Measurements from ENCODE around the gene PHACTR1.

DNA sequence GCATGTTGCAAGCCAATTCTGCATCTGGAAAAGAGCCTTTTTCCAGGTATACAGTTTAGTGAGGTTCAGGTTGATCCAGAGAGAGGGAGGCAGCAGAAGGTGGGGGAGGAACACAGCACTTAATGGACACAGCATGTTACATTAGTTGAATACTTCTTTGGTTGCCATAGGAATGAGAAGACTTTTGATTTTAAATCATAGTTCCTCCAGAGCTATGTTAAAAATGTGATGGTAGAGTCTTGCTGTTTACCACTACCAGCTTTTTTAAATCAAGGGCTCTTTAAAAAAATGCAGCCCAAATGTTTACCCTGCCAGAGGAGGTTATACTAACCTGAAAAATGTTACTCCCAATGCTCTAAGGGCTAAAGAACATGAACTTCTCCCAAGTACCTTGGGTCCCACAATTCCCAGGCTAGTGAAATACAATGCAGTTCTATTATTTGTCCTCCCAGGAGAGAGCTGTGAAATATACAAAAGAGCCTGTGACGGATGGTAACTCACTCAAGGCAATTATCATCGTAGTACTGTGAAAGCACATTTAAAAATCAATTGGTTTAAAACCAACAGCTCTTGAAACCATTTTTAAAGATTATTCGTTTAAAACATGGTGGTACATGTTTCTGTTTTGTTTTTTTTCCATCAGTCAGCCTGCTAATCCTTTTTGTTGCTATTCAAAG, 6.9 kb upstream of the PHACTR1 start:
- TF ChIP-seq EZH2 (IDR thresholded peaks at IDR 0.05; ENCODE audit: insufficient read depth, poor library complexity, severe bottlenecking) (no peak), EZH2phosphoT487 (IDR thresholded peaks at IDR 0.05; ENCODE audit: insufficient read depth, low read depth) (no peak)

All from GM23248 (cell line).